ENCODE measurements around the gene CTNND2.

CTNND2 gene

GRCh38 chr5:11555171-11555570 lies 349.1 kb downstream of the CTNND2 start:
- Histone ChIP-seq H3K4me1 (ENCODE audit: control insufficient read depth, insufficient read depth, low read length) (no peaks in the 10 kb centered on the region), H3K36me3 (ENCODE audit: control insufficient read depth in 2 of 2, insufficient read depth in 1 of 2, low read length in 2 of 2) (no peaks in the 10 kb centered on the region), H3K9me3 (ENCODE audit: control insufficient read depth, insufficient read depth, low read depth, low read length) (no peaks in the 10 kb centered on the region), H3K4me3 (ENCODE audit: low read depth, low read length) (no peak overlapping the region), H3K27ac (ENCODE audit: extremely low read depth, low read depth, low read length) (no peak overlapping the region)
- POLR2A ChIA-PET, result no interaction called here
- CTCF ChIA-PET, result no interaction called here
- no peak for TF ChIP-seq OSR2 (tag by site-specific recombination; IDR thresholded peaks at IDR 0.05)
- TF ChIP-seq ZNF423 (tag by site-specific recombination; IDR thresholded peaks at IDR 0.05), result no peak
- TF ChIP-seq BCL11A (tag by site-specific recombination; IDR thresholded peaks at IDR 0.05; ENCODE audit: low read depth), result no peak
- TF ChIP-seq ZNF398 (tag by site-specific recombination; IDR thresholded peaks at IDR 0.05), result no peak
- TF ChIP-seq ZNF121 (tag by site-specific recombination; IDR thresholded peaks at IDR 0.05), result no peak
- TF ChIP-seq SALL2 (tag by site-specific recombination; IDR thresholded peaks at IDR 0.05; ENCODE audit: borderline replicate concordance), result no peak
- no peak for TF ChIP-seq ZNF624 (tag by site-specific recombination; IDR thresholded peaks at IDR 0.05)
- TF ChIP-seq ZNF623 (tag by site-specific recombination; IDR thresholded peaks at IDR 0.05), result no peak
- TF ChIP-seq ZNF658 (tag by site-specific recombination; IDR thresholded peaks at IDR 0.05), result no peak

GRCh38 chr5:11547730-11548129 lies 356.5 kb downstream of the CTNND2 start:
- no peaks in the 10 kb centered on the region for H3K36me3 ChIP-seq (ENCODE audit: control insufficient read depth in 2 of 2, insufficient read depth in 1 of 2, low read length in 2 of 2)
- H3K4me3 ChIP-seq (ENCODE audit: low read depth, low read length), result no peak overlapping the region
- no peaks in the 10 kb centered on the region for H3K4me1 ChIP-seq (ENCODE audit: control insufficient read depth, insufficient read depth, low read length)
- ChIA-PET POLR2A (no interaction called here), CTCF (interaction anchor here (0.6 to 0.7 kb wide), 2 partner anchors 40 to 592 kb away, joined by 3 to 7 read pairs; no protein-coding TSS in a partner anchor)
- H3K9me3 ChIP-seq (ENCODE audit: control insufficient read depth, insufficient read depth, low read depth, low read length), result no peaks in the 10 kb centered on the region
- no peak overlapping the region for H3K27ac ChIP-seq (ENCODE audit: extremely low read depth, low read depth, low read length)
- TF ChIP-seq ZNF473 (tag by site-specific recombination; IDR thresholded peaks at IDR 0.05) (no peak), KLF16 (tag by site-specific recombination; IDR thresholded peaks at IDR 0.05) (no peak), ZFP69B (tag by site-specific recombination; IDR thresholded peaks at IDR 0.05) (no peak), ZNF140 (tag by site-specific recombination; IDR thresholded peaks at IDR 0.05) (no peak), ZNF362 (tag by site-specific recombination; IDR thresholded peaks at IDR 0.05) (no peak), KLF9 (tag by site-specific recombination; IDR thresholded peaks at IDR 0.05; ENCODE audit: low read depth) (no peak), YY1 (tag by site-specific recombination; IDR thresholded peaks at IDR 0.05) (no peak), ZNF596 (tag by site-specific recombination; IDR thresholded peaks at IDR 0.05) (no peak), GFI1B (tag by site-specific recombination; IDR thresholded peaks at IDR 0.05) (no peak), PRDM4 (tag by site-specific recombination; IDR thresholded peaks at IDR 0.05) (no peak), ZNF175 (tag by site-specific recombination; IDR thresholded peaks at IDR 0.05) (no peak), ZNF366 (tag by site-specific recombination; conservative IDR thresholded peaks at IDR 0.05) (no peak), ZNF10 (tag by site-specific recombination; IDR thresholded peaks at IDR 0.05) (no peak), ZNF155 (tag by site-specific recombination; IDR thresholded peaks at IDR 0.05) (no peak), ZNF16 (tag by site-specific recombination; IDR thresholded peaks at IDR 0.05; ENCODE audit: low read depth) (no peak)
